Measurements from ENCODE around the gene SULT4A1.
"Not testable (repeated sequence)": the region's sequence is repeated elsewhere in the genome, so short reads cannot be mapped to it uniquely, and the experiment has no call there.

Gene SULT4A1

DNA sequence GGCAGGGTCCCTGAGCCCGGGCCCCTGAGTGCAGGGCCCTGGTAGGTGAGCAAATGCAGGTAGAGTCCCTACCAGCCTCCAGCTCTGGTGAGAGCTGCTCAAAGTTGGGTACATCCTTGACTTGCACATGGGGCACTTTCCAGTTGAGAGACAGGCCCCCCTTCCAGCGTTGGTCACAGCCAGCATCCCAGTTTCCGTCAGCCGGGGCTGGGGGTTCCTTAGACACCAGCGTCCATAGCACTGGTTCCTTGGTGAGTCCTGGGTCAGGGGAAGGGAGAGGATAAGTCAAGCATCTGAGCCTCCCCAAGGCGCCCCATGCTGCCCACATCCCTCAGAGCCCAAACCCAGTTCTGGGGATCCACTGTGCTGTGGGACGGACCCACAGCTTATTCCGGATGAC is 23.9 kb upstream of the SULT4A1 start:
- DNase-seq = no peak

DNA sequence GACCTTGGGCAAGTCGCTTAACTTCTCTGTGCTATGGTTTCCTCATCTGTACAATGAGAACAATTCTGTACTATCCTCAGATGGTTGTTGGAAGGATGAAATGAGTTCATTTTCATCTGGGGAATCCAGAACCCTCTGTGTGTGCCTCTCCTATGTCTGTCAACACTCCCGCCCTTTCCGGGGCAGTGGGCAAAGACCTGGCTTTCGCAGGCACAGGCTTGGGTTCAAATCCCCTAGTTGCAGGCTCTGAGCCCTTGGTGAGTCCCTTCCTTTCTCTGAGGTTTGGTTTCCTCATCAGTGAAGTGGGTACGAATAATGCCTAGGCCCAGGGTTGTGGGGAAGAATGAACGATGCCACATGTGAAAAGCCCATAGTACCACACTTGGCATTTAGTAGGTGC is 23.5 kb upstream of the SULT4A1 start:
- no peak for DNase-seq

DNA sequence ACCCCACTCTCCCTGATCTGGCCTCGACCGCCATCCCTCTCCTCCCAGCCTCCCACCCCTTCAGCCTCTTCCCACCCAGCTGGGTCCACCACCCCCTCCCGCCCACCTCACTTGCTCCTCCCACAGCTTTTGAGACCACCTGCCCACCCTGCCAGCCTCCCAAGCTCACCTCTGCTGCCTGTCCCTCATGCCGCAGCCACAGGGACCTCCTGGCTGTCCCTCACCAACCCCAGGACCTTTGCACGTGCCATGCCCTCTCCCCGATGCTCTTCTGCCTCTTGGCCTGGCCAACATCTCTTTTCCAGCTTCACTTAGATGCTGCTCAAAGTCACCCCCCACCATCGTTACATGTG is 23.0 kb upstream of the SULT4A1 start:
- no peak for DNase-seq

DNA sequence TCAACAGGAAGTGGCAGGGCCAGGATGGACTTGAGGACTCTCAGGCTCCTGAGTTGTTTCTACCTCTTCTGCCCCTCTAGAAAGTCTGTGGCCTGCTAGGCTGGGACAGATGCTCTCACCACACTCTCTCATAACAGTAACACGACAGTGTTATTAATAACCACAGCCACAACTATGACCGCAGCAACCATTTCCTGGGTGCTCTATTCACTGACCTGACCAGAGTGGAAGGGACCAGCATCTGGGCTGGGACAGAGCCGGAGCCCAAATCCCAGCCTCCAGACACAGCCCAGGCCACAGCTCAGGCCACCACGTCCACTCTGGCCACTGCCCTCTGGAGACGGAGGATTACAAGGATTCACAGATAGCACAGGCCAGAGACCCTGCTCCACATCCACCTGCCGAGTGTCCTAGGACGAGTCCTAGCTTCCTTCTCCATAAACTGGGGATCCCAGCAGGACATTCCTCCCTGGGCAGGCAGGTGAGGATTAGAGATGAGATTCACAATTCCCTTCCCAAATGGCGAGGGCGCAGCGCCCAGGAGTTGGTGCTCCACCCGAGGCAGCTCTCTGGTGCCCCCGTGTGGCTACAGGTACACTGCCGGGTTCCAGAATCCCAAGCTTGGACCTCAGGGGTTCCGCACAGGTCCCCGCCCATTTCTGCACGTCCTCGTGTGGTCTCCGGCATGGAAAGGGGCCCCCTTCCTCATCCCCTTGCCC is 22.4 kb upstream of the SULT4A1 start:
- DNase-seq = no peak

DNA sequence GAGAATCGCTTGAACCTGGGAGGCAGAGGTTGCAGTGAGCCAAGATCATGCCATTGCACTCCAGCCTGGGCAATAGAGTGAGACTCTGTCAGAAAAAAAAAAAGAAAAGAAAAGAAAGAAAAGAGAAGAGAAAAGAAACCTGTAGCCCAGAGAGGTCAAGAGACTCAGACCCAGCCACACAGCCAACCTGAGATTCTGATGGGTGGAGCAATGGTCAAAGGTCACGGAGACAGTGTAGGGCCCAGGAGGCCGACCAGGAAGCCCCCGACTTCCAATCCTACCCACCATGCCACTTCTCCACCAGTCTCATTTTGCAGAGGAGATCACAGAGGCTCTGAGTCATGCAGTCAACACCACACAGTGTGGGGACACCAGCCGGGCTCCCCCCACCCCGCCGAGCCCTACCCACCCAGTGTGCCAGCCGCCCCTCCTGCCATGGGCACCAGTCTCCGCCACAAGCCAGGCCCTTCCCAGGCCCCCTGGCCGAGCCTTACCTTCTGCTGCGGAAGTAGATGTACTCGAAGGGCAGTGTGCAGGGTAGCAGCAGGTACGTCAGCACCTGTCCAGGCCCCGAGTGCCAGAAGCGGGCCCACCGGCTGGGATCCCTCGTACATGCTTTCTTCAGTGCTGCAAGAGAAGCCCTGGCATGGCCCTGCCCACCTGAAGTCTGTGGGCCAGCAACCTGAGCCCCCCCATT is 21.6 kb upstream of the SULT4A1 start:
- no peak for DNase-seq

DNA sequence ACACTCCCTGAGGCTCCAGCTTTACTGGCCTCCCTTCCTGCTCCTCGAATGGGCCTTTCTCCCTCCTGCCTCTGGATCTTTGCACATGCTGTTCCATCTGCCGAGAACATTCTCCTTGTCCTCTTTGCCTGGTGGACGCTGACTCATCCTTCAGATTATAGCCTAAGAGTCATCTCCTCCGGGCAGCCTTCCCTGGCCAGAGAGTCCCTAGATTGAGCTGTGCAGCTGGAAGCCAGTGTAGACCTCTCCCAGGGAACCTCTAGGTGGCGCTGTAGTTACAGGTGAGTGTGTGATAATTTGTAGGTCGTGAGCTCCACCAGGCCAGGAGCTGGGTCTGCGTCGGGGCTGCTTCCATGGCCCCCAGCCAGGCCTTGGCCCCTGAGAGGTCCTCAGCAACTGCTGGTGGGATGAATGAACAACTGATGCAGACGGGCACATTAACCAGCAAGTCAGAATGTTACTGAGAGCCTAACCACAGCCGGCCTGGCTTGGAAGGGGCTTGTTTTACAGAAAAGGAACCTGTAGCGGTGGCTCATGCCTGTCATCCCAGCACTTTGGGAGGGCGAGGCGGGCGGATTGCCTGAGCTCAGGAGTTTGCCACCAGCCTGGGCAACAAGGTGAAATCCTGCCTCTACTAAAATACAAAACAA is 20.8 kb upstream of the SULT4A1 start:
- DNase-seq = no peak

DNA sequence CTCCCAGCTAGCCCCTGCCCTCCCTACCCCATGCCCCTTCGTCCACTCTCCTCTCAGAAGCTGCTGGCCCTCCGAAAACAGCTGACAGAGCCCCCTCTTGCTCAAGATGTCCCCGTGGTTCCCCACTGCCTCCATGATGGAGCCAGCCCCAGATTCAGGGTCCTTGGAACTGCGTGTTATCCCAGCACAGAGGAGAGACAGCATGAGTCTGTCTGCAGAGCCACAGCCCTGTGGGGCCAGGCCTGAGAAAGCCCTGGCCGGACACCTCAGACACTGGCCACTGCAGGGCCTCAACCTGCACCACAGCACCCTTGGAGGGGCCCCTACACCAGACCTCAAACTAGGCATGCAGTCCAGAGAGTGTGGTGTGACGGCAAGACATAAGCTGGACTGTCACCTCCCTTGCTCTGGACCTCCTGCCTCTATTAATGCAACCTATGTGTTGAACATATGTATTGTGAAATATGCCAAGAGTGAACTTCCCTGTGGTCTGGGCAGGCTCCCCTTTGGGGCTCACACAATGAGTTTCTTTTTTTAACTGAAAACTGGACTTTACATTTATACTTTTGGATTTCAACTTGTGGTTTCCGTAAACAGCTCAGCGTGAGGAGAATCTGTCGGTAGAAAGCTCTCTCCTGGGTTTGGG is 19.9 kb upstream of the SULT4A1 start:
- DNase-seq = no peak

DNA sequence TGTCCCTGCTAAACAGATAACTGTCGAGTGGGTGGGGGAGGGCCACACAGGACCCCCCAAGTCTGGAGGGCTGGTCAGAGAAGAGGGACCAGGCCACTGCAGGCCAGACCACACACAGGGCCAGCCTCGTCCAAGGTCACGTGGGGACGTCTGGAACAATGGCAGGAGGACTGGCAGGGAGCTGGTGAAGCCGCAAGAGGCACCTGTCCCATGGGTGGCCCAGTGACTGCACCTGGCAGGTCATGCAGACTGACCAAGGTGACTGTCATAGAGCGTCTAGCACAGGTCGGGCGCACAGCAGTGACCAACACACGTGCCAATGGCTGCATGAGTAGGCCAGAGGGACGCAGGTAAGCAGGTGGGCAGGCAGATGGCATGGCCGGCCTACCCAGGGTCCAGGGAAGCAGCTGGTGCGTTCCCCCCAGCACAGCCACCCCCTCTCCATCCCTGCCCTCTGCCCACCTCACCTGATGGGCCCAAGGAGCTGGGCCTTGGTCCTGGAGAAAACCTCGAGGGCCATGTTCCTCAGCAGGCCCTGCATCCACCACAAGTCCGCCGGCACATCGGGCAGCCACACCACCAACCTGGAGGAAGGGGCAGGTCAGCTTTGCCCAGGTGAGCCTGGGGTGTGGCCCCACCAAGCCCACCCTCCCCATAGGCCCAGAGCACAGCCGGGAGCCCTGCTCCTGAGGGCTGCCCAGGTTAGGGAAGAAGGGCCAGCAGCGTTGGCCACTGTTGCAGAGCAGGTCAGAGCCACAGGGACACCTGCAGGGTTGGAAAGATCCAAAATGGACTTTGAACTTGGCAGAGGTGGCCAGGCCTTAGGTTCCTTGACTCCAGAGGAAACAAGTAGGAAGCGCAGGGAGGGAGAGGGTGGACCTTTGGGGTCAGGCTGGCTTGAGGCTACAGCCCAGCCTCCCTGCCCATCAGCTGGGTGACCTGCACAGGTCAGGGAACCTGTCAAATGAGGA is 19.1 kb upstream of the SULT4A1 start:
- no peak for DNase-seq

DNA sequence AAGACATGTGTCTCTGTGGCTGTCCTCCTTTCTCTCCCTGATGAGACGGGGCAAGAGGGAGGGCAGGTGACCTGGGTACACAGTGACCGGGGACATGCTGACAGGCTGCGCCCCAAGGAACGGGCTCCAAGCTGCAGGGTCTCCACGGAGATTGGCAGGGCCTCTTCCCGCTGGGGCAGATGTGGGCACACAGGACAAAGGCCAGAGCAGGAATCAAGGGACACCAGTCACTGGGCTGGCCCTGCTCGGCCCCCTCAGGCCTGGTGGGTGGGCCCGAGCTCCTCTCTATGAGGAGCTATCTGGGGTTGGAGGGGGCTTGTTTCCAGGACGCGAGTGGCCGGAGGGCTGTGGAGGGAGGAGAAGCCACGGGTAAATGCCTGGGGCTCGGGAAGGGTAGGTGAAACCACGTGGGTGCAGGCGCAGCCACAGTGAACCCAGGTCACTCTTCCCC is 18.3 kb upstream of the SULT4A1 start:
- DNase-seq = no peak

DNA sequence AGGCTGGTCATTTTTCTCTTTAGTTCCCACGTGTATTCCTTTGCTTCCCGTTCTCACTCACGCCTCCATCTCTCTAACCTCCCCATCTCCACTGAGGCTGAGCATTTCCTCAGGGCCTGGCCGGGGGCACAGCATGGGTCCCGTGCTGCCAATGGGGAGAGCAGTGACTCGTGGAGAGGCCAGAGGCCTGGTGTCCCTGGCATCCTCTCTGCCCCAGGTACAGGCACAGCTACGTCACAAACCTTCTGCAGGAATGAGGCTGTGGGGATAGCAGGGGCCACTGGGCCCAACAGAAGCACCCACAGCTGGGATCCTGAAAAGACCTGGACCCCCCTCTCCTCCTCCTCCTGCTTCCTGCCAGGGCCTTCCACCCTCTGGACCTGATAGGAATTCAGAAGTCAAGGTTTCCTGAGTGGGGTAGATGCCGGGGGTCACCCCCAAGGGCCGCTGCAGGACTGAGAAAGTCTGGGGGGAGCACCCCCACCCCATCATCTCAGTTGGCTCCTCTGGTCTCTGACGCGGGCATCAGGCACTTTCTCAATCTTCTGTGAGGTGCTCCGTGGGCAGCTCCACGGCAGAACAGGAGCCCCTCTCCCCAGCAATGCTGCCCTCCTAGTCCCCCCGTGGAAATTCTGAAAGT is 17.7 kb upstream of the SULT4A1 start:
- DNase-seq = no peak

DNA sequence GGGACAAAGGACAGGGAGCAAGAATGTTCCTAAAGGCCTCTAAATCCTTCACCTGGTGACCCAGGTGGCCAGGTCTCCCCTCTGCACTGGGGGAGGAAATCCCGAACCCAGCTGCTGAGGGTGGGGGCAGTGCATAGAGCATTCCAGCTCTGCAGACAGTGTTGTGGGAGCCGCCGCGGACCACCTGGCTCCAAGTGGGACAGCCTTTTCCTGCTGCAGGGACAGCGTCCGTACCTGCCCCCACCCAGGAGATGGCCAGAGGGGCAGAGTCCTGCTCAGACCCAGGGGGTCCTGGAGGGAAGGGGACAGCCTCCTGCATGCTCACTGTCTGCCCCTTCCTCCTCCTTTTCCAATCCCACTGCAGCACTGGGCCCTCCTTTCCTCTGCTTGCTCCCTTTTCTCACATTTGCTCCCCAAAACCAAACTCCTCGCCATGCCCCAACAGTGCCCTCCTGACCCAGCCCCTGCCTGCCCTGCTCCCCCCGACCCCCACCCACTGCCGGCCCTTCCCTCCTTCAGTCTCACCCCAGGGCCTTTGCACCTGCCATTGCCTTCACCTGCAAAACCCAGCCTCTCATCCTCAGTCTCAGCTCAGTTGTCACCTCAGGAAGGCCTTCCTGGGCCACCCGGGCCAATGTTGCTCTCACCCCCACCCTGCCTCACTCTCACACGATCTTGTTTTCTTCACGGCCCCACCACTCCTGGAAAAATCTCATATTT is 16.7 kb upstream of the SULT4A1 start:
- no peak for DNase-seq

DNA sequence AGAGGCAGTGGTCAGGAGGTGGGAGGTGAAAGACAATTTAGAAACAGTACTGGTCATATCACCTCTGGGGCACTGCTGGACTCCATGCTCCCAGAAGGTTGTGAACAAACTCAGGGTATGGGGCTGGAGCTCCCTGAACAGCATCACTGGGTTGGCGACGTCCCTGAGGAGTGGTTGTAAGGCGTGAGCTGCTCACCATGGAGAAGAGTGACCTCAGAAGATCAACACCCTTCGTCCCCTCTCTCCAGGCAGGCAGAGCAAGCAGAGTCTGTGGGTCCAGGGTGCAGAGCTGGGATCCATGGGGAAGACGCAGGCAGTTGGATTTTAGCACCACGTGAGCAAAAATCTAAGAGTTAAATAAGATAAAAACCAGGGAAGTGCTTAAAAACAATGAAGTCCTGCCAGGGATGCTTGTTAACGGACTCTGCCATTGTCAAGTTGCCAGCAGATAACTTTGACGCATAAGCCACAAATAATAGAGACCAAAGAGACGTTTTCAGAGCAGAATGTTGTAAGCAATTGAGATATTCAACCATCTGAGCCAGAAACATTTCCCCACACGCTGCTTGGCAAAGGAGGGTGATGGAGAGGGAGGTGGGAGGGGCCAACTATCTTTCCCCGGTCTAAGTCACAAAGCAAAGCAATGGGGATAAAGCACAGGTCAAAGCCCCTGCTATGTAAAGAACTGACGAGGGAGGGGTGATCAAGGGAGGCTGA is 15.9 kb upstream of the SULT4A1 start:
- DNase-seq = no peak

DNA sequence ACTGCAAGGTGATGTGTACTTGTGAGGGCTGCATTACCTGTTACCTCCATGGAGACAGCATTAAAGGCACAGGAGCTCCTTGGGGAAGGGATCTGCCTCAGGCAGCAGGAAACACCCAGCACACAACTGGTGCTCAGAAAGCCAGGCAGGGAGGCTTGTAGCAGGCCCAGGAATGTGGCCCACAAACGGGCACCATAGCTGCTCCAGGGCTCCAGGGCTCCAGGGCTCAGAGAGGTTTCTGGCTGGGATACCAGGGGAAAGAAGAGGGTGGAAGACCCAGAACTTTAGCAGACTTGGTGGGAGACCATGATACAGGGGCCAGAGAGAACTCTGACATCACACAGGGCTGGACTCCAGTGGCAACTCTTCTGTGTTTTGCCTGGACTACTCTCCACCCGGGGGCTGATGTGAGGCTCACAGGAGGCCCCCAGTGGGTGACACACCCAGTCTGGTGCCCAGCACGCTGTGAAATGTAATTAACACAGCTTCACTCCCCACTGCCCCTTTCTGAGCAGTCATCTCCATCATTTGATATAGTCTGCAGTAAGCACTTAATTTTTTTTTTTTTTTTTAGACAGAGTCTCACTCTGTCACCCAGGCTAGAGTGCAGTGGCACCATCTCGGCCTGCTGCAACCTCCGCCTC is 14.7 kb upstream of the SULT4A1 start:
- no peak for DNase-seq

DNA sequence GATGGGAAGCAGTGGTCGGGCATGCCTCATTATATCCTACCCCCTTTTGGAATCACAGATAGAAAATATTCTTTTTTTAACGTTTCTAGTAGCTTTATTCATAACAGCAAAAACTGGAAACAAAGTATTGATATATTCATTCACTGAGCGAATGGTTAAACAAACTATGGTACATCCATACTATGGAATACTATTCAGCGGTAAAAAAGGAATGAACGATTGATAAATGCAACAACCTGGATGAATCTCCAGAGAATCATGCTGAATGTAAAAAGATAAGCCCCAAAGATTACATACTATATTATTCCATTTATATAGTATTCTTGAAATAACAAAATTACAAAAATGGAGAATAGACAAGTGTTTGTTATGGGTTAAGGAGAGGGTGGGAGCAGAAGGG is 7.5 kb upstream of the SULT4A1 start:
- no peak for DNase-seq

DNA sequence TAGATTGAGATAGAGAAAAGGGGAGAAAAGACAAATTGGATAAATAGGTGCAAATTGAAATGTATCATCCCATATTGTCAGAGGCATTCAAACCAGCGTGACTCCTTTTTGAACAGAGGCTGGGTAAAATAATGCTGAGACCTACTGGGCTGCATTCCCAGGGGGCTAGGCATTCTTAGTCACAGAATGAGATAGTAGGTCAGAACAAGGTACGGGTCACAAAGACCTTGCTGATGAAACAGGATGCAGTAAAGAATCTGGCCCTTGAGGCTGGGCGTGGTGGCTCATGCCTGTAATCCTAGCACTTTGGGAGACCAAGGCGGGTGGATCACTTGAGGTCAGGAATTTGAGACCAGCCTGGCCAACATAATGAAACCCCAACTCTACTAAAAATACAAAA is 6.7 kb upstream of the SULT4A1 start:
- not testable (repeated sequence) for DNase-seq

DNA sequence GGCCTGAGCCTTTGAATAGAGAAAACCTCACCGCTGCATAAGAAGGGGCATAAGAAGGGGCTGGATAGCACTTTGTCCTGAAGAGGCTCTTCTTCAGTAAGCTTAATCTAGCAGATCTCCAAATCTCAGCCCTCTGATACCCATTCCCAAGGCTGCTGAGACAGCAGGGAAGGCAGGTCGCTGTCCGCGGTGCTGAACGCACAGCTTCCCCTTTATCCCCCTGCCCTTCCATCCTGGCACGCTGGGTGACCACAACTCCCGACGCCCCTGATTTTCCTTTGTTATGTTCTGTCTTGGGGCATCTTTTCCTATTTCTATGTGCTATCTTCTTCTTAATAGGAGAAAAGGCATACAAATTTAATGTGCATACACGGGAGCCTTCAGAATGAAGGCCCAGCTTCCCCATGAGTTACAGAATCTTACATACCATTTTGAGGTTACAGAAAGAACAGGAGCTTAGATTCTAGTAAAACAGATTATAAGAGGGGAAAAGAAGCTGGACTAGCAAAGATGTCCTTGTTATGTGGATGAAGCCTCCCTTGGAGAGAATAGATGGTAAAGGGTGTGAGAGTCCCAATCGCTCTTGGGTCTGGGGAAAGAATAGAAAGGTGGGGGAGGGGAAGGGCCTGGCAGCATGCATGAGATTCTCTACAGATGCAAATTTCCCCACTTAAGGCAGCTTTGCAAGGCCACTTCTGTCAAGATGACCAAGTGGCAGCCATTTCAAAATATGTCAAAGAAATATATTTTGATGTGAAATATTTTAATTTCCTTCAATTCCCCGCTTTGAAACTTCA is 5.7 kb upstream of the SULT4A1 start:
- DNase-seq = no peak

DNA sequence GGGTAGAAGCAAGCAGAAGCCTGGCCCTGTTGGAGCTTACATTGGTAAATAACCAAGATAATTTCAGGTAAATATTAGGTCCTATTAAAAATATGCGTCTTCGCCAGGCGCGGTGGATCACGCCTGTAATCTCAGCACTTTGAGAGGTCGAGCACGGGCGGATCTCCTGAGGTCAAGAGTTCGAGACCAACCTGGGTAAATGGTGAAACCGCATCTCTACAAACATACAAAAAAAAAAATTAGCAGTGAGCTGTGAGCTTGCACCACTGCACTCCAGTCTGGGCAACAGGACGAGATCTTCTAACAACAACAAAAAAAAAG is 529 bp upstream of the SULT4A1 start:
- DNase-seq = no peak

DNA sequence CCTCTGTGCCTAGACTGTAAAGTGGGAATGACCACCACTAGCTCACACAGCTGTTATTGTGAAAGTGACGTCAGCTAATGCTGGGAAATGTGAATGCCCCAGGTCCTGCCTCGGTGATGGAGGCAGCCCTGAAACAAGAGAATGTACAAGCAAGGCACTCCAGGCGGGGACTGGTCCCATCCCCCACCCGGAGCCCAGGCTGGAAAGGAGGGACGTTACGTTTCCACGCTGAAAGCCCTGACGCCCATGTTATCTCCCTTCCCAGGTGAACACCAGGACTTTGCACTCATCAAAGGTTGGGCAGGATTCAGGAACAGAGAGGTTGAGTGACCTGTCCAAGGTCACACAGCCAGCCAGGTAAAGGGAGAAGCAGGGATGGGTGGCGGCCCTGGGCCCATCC is 784 bp downstream of the SULT4A1 start:
- DNase-seq = no peak

DNA sequence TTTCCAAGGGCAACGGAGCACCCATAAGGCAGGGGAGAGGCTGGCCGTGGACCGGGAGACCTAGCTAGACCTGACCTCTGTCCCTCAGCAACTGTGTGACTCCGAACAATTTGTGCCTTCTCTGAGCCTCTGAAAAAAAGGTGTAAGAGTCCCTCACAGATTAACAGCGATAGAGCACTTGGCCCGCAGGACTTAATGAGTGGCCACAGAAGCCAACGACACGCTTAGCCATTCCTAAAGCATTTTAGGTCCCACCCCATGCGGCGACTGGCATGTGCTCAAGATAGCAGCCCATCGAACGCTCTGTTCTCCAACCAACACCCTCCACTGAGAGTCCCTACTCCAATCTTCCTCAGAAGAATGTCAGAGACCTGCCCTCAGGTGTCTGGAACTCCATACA is 1.5 kb downstream of the SULT4A1 start:
- no peak for DNase-seq
